Effector CD4-positive, alpha-beta T cell (primary cell): ENCODE results near the gene OR11G2.
"Not testable (repeated sequence)": the region's sequence is repeated elsewhere in the genome, so short reads cannot be mapped to it uniquely, and the experiment has no call there.

ENCODE experiments used
- DNase-seq: peaks from one replicate; pipeline ENCODE4 v3.0.0-alpha.2; 2020

OR11G2 gene

GRCh38 chr14:20228681-20229080 is 38.0 kb downstream of the OR11G2 start, which contains the start of gene OR11H7:
Gene OR11H7, plus strand, starts transcription at chr14:20228981.
- no peak for DNase-seq

DNA sequence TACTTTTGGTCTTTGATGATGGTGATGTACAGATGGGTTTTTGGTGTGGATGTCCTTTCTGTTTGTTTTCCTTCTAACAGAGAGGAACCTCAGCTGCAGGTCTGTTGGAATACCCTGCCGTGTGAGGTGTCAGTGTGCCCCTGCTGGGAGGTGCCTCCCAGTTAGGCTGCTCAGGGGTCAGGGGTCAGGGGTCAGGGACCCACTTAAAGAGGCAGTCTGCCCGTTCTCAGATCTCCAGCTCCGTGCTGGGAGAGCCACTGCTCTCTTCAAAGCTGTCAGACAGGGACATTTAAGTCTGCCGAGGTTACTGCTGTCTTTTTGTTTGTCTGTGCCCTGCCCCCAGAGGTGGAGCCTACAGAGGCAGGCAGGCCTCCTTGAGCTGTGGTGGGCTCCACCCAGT is 44.7 kb downstream of the OR11G2 start:
- not testable (repeated sequence) for DNase-seq

DNA sequence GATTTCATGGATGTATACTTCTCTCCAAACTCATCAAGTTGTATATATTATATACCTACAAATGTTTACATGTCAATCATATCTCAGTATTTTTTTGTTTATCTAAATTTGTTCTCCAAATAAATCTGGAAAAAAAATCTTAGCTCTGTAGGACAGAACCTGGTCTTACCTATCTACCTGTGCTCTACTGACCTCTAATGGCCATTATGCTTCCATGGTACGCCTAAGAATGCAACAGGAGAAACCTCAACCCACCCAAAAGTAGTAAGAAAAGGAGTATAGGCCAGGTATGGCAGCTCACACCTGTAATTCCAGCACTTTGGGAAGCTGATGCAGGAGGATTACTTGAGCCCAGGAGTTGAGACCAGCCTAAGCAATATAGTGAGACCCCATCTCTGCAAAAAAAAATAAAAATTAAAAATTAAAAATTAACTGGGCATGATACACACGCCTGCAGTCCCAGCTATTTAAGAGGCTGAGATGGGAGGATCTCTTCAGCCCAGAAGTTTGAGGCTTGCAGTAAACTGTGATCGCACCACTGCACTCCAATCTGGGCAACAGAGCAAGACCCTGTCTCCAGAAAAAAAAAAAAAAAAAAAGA is 57.0 kb downstream of the OR11G2 start:
- no peak for DNase-seq
